ENCODE data around the gene GABRB1. TPM values are rescaled to one million over a fixed set of nuclear protein-coding genes. Genes with fewer than 3 reads are reported as not detected.

Gene GABRB1
- total and polyA plus RNA-seq, 2 donors (not counting 1 experiment from before 2014, with no cell fraction given): not detected

GRCh38 chr4:47326025-47326424 lies 294.7 kb downstream of the GABRB1 start:
- intact Hi-C loops (cut with micrococcal nuclease): no loop called here
- ChIA-PET CTCF (no interaction called here), POLR2A (no interaction called here)
- no peak overlapping the region for H3K27ac Mint-ChIP-seq
- no peaks in the 10 kb centered on the region for H3K4me1 Mint-ChIP-seq
- H3K27ac ChIP-seq (ENCODE audit: low read length in 2 of 2): no peak overlapping the region
- H3K4me1 ChIP-seq (ENCODE audit: control insufficient read depth in 2 of 2, insufficient read depth in 2 of 2, low read length in 2 of 2): no peaks in the 10 kb centered on the region
- H3K9me3 Mint-ChIP-seq (ENCODE audit: insufficient read depth): no peaks in the 10 kb centered on the region
- H3K9me3 ChIP-seq (ENCODE audit: control extremely low read depth in 1 of 3, control insufficient read depth in 2 of 3, insufficient read depth in 1 of 3, low read length in 2 of 3): no peaks in the 10 kb centered on the region
- H3K4me2 ChIP-seq (replicated peaks; ENCODE audit: low read depth, low read length, poor library complexity, severe bottlenecking): no peak overlapping the region
- H3K4me3 ChIP-seq (ENCODE audit: control extremely low read depth in 1 of 5, extremely low read depth in 1 of 5, insufficient read depth in 1 of 5, low read depth in 2 of 5, low read length in 4 of 5): no peak overlapping the region
- no peak for DNase-seq
- no peaks in the 10 kb centered on the region for H3K27me3 ChIP-seq (replicated peaks in 1 of 4; ENCODE audit: control extremely low read depth in 1 of 4, control insufficient read depth in 3 of 4, insufficient read depth in 4 of 4, low read length in 3 of 4)
- H3K9ac ChIP-seq (ENCODE audit: low read length): no peak overlapping the region
- ATAC-seq (ENCODE audit: low read depth): no peak
- H3K79me2 ChIP-seq (ENCODE audit: control insufficient read depth, insufficient read depth, low read length): no peaks in the 10 kb centered on the region
- peaks cover 19% of the 10 kb centered on the region for H3K27me3 Mint-ChIP-seq
- H4K20me1 ChIP-seq (ENCODE audit: control insufficient read depth, insufficient read depth, low read length, poor library complexity, severe bottlenecking): no peaks in the 10 kb centered on the region
- no peaks in the 10 kb centered on the region for H3K36me3 ChIP-seq (replicated peaks in 1 of 2; ENCODE audit: control extremely low read depth in 1 of 2, control insufficient read depth in 1 of 2, extremely low read depth in 1 of 2, insufficient read depth in 2 of 2, low read length in 1 of 2)
- no peak overlapping the region for H3K4me3 Mint-ChIP-seq
- no peak overlapping the region for H2AFZ ChIP-seq (ENCODE audit: insufficient read depth, low read depth, low read length, poor library complexity, severe bottlenecking)
- 100% methylated on average over 2 of the region's 3 CpGs for WGBS (ENCODE audit: insufficient coverage)
- TF ChIP-seq EZH2 (IDR thresholded peaks at IDR 0.05; ENCODE audit: borderline replicate concordance, insufficient read depth, low read depth, low read length, poor library complexity, severe bottlenecking) (no peak), CTCF (IDR thresholded peaks at IDR 0.05) (no peak)

GRCh38 chr4:47330866-47331265 lies 299.5 kb downstream of the GABRB1 start:
- ChIA-PET POLR2A (no interaction called here), CTCF (no interaction called here)
- no peaks in the 10 kb centered on the region for H3K9me3 Mint-ChIP-seq (ENCODE audit: insufficient read depth)
- Histone ChIP-seq H3K36me3 (replicated peaks in 1 of 2; ENCODE audit: control extremely low read depth in 1 of 2, control insufficient read depth in 1 of 2, extremely low read depth in 1 of 2, insufficient read depth in 2 of 2, low read length in 1 of 2) (no peaks in the 10 kb centered on the region), H3K27ac (ENCODE audit: low read length in 2 of 2) (no peak overlapping the region), H3K4me3 (ENCODE audit: control extremely low read depth in 1 of 5, extremely low read depth in 1 of 5, insufficient read depth in 1 of 5, low read depth in 2 of 5, low read length in 4 of 5) (no peak overlapping the region), H2AFZ (ENCODE audit: insufficient read depth, low read depth, low read length, poor library complexity, severe bottlenecking) (no peak overlapping the region), H3K4me1 (ENCODE audit: control insufficient read depth in 2 of 2, insufficient read depth in 2 of 2, low read length in 2 of 2) (no peaks in the 10 kb centered on the region), H3K79me2 (ENCODE audit: control insufficient read depth, insufficient read depth, low read length) (no peaks in the 10 kb centered on the region), H3K27me3 (replicated peaks in 1 of 4; ENCODE audit: control extremely low read depth in 1 of 4, control insufficient read depth in 3 of 4, insufficient read depth in 4 of 4, low read length in 3 of 4) (no peaks in the 10 kb centered on the region), H3K9ac (ENCODE audit: low read length) (no peak overlapping the region), H4K20me1 (ENCODE audit: control insufficient read depth, insufficient read depth, low read length, poor library complexity, severe bottlenecking) (no peaks in the 10 kb centered on the region), H3K4me2 (replicated peaks; ENCODE audit: low read depth, low read length, poor library complexity, severe bottlenecking) (no peak overlapping the region), H3K9me3 (ENCODE audit: control extremely low read depth in 1 of 3, control insufficient read depth in 2 of 3, insufficient read depth in 1 of 3, low read length in 2 of 3) (no peaks in the 10 kb centered on the region)
- peaks cover 17% of the 10 kb centered on the region for H3K27me3 Mint-ChIP-seq
- no peak overlapping the region for H3K27ac Mint-ChIP-seq
- DNase-seq (no peak), ATAC-seq (ENCODE audit: low read depth) (no peak)
- H3K4me3 Mint-ChIP-seq: no peak overlapping the region
- intact Hi-C loops (cut with micrococcal nuclease): no loop called here
- no peaks in the 10 kb centered on the region for H3K4me1 Mint-ChIP-seq
- TF ChIP-seq EZH2 (IDR thresholded peaks at IDR 0.05; ENCODE audit: borderline replicate concordance, insufficient read depth, low read depth, low read length, poor library complexity, severe bottlenecking) (no peak), CTCF (IDR thresholded peaks at IDR 0.05) (no peak)

Measured in B cell (primary cell).